HG02884 (cell line): Measurements from ENCODE around the gene LYPD4.

ENCODE experiments used
- ATAC-seq: cut with Tn5 transposase; IDR thresholded peaks from one replicate; pipeline ENCODE4 v1.9.1; 2021; ENCODE audit warnings: mild to moderate bottlenecking, moderate library complexity; ENCODE audit not compliant: unreplicated experiment

Gene LYPD4, protein sequence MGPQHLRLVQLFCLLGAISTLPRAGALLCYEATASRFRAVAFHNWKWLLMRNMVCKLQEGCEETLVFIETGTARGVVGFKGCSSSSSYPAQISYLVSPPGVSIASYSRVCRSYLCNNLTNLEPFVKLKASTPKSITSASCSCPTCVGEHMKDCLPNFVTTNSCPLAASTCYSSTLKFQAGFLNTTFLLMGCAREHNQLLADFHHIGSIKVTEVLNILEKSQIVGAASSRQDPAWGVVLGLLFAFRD

DNA sequence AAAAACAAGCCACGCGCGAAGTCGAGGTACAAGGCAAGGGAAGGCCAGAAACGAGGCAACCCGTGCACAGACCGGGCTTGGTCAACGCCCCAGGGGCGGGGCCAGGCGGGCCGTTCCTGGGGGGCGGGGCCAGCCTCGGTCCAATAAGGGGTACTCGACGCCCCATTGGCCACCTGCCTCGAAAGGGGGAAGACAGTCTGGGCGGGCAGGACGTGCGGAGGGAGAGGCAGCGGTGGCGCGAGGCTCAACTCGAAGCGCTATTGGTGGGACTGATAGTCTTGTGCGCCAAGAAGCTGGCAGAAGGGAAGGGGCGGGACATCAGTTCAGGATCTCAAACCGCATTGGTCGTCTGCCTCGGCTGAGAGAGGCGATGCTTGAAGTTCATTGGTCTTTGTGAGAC, at the start of gene LYPD4:
LYPD4 (minus strand) TSS at position 83 of the 400 bp plus-strand sequence. CDS start 5,398 bp downstream, outside the sequence.
- ATAC-seq: no peak

DNA sequence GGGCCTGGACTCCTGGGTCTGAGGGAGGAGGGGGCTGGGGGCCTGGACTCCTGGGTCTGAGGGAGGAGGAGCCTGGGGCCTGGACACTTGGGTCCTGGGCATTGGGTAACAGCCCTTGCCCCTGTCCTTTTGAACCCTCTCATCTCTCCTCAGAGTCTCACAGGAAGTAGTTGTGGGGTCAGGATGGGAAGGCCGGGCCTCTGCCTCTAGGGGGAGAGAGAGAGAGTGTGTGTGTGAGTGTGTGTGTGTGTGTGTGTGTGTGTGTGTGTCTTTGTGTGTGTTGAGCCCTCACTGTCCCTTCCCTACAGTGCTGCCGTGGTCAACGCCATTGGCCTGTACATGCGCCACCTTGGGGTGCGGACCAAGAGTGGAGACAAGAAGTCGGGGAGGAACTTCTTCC, 49.4 kb upstream of the LYPD4 start:
- no peak for ATAC-seq

DNA sequence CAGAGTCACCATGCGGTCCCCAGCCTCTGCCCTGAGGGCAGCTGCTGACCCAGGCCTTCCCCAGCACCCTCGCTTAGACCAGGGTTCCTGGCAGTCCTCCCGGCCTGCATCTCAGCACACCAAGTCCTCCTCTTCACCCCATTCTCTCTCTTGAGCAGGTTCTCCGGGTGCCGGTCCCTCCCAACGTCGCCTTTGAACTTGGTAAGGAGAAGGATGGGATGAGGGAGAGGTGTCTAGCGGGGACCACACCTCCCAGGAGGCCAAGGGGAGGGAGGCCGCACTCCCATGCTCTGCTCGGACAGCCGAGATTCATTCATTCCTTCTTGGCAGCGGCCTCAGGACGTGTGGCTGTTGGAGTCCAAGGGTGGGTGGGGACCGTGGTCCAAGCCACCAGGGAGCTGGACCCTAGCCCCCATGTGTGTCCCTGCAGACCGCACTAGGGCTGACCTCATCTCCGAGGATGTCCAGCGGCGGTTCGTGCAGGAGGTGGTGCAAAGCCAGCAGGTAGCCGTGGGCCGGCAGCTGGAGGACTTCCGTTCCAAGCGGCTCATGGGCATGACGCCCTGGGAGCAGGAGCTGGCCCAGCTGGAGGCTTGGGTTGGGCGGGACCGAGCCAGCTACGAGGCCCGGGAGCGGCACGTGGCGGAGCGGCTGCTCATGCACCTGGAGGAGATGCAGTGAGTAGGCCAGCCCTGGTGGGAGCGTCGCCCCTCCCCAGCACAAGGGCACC, 47.9 kb upstream of the LYPD4 start:
- no peak for ATAC-seq

DNA sequence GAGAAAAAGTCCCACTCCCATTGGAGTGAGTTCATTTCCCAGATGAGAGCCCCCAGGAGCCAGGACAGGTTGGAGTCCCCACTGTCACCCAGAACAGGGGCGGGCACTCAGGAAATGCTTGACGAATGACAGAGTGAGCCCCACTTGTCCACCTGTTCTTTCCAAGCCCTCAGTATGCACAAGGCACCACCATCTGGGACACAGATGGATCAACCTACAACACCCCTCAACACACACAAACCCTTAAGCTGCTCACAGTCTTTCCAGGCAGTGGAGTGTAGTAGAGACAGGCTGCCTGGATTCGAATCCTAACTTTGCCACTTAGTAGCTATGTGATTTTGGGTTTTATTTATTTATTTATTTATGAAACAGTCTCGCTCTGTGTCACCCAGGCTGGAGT, 46.5 kb upstream of the LYPD4 start:
- ATAC-seq: no peak

DNA sequence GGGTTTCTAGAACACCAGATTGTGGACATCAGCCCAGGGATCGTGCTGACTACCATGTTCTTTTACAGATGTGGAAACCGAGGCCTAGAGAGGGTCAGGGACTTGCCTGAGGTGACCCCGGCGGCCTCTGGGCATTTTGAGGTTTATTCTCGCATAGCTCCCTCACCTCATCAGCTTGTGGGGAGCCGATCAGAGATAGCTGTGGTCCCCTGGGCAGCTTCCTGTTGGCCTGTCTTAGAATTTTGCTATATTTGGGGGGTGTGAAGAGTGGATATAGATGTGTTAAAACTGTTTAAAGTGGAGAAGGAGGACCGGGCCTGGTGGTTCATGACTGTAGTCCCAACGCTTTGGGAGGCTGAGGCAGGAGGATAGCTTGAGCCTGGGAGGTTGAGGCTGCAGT, 45.4 kb upstream of the LYPD4 start:
- no peak for ATAC-seq

DNA sequence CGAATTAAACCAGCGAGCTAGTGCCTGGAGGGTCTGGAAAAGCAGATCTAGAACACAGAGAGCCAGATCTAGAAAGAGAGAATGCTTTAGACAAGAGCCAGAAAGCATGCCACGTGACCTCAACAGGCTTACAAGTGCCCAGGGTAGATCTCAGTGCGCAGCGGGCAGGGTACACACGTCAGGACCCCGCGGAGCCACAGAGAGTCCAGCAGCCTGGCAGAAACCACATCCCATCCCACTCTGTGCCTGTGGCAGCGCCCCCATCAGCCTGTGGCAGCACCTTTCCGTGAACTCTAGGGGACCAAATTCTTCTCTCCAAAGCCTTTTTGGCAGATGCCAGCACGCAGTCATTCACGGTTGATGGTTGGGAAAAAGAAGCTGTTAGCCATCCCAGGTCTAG, 44.4 kb upstream of the LYPD4 start:
- no peak for ATAC-seq

DNA sequence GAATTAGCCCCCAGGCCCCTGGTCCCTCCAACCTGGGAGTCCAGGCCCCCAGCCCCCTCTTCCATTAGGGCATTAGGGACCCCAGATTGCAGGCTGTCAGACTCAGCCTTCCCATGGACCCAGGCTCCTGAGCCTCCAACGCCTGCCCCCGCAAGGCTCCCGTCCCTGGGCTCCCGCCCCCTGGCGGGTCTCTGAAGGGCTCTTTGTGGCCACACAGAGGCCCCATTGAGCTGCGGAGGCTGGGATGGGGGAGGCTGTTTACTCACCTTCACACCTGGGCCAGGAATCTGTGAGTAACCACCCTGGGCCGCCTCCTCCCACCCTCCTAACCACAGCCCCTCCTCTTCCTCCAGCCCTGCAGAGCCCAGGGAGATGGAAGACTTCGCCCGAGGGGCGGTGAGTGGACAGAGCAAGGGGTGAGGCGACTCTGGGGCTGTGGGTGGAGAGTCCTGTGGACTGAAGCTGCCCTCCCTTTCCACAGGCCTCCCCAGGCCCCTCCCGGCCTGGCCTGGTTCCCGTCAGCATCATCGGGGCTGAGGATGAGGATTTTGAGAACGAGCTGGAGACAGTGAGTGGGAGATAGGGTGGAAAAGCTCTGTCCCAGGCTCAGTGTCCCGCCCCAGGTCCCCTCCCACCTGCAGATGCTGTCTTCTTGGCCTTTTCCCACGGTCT, 43.4 kb upstream of the LYPD4 start:
- ATAC-seq: no peak

DNA sequence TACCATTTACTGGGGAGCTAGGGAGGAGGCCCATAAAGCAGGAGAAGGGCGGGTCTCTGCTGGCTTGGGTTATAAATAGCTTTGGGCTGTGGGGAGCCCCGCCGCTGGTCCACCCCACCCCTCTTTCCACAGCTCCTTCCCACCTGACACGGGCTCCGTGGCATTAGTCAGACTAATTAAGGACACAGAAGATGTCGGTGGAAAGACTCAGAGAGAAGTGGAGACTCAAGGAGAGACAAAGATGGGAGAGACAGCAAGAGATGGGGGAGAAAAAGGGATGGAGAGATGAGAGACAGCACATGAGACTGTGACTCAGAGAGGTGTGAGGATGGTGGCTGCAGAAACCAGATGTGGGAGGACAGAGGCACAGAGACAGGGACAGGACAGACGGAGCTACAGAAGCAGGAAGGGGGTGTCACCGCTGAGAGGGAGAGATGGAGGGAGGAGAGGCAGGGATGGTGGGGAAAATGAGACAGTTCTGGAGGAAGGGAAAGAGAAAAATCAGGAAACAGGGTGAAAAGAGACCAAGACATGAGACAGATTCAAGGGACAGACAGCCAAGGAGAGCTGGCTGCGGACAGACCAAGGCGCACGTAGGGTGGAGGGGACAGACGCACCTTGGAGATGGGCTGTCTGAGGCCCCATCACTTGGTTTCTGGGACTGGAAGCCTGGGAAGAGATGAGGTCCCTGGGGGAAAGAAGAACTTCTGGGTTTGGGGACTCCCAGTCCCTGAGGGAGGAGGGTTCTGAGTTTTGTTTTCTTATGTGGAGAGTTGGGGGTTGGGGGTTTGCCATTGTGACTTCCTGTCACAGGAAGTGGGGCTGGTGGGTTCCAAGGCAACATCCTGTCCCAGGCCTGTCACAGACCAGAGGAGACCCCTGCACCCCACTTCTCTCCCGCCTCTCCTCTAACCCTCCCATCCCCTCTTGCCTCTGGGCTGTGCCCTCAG, 42.6 kb upstream of the LYPD4 start:
- no peak for ATAC-seq

DNA sequence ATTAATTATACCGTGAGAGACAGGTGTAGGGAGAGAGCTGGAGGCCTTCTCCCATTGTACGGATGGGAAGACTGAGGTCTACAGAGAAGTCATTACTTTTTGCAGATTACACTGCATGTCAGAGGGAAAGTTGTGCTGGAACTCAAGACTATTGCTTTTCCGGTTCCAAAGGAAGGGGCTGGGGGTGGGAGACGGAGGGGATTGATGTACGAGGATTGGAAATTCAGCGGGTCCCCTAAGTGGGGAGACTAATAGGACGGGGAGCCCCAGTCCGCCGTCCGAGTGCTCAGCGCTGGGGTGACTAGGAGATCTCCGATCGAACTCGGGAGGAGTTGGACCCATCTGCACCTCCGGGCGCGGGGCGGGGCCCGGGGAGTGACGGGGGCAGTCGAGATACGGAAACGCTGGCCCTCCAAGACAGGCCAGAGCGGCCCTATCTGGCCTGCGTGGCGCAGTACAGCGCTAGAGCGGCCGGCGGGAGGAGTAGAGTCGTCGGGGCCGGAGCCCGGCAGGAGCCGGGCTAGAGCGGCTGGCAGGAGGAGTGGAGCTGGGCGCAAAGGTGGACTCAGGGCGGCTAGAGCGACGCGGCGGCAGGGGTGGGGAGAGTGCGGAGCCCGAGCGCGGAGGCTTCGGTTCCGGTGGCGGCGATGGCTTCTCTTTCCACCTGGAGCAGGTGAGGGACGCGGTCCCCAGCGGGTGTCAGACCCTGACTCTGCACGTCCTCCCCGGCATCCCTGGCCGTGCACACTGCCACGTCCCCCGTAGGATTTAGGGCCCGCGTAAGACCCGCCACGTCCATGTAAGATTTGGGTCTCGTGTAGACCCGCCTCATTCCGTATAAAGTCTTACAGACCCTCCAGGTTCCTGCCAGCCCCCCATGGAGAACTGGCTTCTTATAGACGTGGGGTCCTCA, 39.6 kb upstream of the LYPD4 start:
- ATAC-seq: peak; percentile 67

DNA sequence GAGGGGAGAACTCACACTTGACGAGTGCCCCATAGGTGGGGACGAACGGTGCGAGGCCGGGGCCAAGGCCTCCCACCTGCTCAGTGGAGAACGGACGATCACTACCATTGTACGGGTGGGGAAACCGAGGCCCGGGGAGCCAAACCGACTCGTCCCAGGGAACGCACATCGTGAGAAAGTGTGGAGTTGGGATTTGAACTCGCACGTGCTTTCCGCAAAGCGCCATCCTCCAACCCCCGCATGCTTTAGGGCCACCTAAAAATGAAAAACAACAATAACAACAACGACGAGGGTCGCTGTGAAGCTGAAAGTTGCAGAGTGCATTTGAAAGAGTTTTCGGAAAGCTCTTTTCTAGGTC, 39.0 kb upstream of the LYPD4 start:
- no peak for ATAC-seq

DNA sequence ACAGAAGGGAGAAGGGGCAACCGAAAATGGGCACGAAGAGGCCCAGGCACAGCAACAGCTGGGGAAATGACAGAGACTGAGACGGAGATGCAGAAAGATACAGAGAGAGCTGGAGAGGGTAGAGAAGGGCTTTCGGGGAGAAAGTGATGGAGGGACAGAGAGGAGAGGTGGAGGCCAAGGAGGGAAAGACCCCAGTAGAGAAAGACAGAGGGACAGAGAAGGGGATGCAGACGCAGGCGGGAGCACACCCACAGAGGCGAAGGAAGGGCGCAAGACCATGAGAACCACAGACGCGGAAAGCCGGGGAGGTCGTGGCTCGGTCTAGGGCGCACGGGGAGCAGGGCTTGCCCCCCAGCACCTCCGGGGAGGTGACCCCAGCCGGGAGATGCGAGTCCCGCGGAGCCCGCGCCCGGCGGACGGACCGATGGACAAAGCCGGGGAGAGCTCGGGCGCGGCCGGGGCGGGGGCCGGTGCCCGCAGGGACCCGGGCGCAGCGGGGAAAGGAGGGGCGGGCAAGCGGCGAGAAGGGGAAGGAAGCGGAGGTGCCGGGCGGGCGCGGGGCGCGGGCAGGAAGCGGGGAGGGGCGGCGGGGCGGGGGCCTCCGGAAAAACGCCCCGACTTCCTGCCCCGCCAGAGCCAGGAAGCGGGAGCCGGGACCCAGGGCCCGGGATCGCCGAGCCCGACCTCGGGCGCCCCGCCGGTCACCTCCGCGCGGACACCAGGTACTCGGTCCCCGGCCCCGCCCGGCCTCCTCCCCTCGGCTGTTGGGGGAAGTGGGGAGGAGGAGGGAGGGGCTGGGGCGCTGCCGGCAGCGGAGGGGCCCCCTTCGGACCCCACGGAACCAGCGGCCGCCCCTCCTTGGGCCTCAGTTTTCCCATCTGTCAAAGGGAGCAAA, 38.3 kb upstream of the LYPD4 start, which contains the start of gene ARHGEF1:
ARHGEF1 (plus strand) TSS at position 617 of the 895 bp plus-strand sequence. CDS start 4,899 bp downstream, outside the sequence.
- ATAC-seq: no peak

DNA sequence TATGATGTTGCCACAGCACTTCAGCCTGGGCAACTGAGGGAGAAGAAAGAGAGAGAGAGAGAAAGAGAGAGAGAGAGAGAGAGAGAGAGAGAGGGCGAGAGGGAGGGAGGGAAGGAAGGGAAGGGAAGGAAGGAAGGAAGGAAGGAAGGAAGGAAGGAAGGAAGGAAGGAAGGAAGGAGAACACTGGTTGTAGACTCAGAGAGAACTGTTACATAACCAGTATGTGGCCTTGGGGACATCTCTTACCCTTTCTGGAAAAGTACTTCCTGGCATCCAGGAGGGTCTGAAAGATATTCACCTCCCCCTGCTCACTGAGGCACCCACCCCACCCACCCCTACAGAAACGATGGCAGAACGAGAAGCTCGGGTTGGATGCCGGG, 35.8 kb upstream of the LYPD4 start:
- ATAC-seq: no peak

DNA sequence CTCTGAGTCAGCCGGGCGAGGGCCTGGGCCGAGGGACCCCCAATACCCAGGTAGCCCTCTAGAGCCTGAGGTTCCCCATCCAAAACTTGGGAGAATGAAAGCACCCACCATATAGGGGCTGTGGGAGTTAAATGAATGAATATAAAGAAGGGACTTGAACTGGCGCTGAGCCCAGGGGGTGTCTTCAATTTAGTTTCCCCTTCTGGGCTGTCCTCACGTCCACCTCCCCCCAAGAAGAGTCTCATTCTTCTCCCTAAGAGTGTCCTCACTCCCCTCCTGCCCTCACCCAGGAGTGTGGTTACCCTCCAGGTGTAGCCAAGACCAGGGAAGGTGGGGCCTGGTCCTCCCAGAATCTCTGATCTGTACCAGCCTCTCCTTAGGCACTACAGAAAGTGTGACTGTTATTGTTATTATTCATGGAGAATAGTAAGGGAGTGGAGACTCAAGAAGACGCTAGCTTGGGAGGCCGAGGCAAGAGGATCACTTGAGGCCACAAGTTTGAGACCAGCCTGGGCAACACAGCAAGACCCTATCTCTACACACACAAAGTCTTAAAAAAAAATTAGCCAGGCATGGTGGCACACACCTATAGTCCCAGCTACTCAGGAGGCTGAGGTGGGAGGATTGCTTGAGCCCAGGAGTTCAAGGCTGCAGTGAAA, 35.3 kb upstream of the LYPD4 start:
- no peak for ATAC-seq

DNA sequence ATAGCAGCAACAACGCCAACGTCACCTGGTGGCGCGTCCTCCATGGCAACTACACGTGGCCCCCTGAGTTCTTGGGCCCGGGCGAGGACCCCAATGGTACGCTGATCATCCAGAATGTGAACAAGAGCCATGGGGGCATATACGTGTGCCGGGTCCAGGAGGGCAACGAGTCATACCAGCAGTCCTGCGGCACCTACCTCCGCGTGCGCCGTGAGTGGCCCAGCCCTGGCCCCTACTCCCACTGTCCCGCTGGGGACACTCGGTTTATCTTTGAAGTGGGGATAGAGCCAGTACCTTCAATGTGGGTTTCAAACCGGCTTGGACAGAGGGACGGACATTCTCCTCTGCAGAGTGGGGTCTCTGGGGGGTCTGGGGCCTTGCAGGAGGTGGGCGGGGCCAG, 34.6 kb upstream of the LYPD4 start:
- ATAC-seq: no peak

DNA sequence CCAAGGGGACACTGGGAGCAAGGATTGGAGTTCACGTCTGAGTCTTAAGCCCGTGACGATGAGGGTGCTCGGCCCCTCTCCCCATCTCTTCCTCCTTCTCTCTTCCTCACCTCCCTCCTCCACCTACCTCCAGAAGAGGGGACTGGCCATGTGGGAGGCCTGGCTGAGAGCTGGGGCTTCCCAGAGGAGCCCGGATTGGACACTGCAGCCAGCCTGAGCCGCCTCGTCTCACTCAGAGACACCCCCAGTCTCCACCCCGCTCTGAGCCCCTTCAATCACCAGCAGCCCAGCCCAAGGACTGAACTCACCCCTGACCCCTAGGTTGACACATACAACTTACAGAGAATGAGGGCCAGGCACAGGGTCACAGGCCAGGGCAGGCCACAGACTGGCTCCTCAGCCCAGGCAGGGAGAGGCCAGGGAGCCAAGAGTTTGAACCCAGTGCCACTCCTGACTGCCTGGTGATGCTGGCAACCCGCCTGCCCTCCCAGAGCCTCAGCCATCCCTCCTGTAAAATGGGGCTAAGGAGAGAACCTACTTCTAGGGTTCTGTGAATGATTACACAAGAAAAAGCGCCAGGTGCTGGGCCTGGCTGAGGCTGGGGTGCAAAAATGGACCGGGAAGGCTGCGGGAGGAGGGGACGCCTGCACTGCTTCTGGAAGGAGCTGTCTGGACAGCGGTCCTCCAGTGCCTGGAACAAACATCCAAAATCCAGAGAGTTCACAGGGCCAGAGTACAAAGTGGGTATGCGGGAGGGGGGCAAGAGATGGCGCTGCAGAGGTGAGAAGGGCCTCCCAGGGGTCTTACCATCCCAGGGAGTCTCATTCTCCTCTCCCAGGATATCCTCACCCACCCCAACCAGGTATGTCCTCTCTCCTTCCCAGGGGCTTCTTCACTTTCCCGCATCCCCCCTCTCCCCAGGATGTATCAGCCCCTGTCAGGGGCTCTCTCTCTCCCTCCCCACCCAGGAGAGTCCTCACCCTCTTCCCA, 33.7 kb upstream of the LYPD4 start:
- no peak for ATAC-seq

DNA sequence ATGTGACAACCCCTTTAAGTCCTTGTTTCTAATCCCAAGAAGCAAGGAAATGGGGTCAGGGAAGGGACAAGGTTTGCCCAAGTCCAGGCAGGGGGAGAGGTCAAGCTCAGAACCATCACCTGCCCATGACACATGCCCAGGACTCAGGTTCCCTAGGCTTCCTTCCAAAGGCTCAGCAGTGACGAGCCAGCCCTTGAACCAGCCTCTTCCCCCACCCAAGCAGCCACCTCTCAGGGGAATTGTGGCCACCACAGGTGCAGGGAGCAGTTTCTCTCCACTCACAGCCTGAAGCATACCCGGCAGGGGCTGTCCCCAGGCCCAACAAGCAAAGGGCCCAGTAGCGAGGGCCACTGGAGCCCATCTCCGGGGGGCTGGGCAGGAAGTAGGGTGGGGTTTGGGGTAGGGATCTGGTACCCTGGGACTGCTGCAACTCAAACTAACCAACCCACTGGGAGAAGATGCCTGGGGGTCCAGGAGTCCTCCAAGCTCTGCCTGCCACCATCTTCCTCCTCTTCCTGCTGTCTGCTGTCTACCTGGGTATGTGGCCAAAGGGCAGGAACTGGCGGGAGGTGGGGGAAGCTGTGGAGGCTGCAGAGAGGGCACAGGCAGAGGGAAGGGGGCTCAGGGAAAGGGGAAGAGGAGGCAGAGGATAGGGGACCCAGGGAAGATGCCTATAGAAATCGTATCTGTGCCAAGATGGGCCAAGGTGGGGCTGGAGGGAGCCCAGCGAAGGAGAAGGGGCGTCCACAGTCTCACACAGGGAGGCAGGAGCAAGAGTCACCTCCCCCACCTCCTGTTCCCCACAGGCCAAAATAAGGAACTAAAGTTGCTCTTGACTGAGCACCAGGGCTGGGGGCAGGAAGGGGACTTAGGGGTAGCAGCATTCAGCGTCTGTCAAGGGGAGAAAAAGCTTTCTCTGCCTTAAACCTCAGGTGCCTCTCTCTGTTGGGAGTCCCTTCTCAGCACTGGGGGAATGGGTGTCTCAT, 32.7 kb upstream of the LYPD4 start, which contains the start of gene CD79A:
CD79A (plus strand) TSS at position 433 of the 986 bp plus-strand sequence; CDS start at position 459, 26 bp downstream.
- peak; percentile 54 for ATAC-seq
